NCI-H1092 (cell line): Measurements from ENCODE around the gene UCHL3.
A peak's percentile ranks its signal among the peaks of the same experiment; 100 is the strongest.

Source experiments
- DNase-seq: peaks from one replicate; lab custom pipeline; 2025; lab: John Stamatoyannopoulos, UW

Gene UCHL3

DNA sequence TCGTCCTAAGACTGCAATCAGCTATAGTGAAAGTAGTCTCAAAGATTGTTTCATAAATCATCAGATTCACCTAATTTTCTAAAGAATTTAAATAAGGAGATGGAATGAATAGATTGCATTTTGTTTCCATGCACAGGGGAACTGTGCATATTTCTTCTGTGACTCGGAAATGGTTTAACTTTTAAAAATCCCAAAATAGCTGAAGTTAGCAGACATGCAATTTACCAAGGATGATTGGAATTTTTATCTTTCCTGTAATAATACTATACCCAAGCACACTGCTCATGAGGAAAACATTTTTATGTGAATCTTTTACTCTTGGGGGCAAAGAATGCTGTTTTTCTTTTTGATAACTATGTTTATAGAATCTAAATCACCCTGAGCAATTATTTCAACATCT, 71.6 kb downstream of the UCHL3 start:
- DNase-seq = no peak

DNA sequence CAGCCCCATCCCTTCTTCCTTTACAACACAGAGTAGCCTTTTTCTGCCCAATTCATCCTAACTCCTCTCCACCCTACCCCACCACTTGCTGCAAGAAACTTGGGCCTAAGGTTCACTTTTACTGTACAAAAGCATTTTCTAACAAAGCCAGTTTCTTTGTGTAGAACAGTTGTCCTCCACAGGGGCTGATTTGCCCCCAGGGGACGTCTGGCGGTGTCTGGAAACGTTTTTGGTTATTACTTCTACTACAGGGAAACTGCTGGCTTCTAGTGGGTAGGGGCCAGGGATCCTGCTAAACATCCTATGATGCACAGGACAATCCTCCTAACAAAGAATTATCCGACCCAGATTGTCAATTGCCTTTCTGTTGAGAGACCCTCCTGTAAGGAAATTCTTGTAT, 79.2 kb downstream of the UCHL3 start:
- DNase-seq = no peak

GRCh38 chr13:75633285-75633684, 83.7 kb downstream of the UCHL3 start:
- no peak for DNase-seq

- no peak for DNase-seq
Observed at GRCh38 chr13:75635101-75635827, 85.7 kb downstream of the UCHL3 start.

DNA sequence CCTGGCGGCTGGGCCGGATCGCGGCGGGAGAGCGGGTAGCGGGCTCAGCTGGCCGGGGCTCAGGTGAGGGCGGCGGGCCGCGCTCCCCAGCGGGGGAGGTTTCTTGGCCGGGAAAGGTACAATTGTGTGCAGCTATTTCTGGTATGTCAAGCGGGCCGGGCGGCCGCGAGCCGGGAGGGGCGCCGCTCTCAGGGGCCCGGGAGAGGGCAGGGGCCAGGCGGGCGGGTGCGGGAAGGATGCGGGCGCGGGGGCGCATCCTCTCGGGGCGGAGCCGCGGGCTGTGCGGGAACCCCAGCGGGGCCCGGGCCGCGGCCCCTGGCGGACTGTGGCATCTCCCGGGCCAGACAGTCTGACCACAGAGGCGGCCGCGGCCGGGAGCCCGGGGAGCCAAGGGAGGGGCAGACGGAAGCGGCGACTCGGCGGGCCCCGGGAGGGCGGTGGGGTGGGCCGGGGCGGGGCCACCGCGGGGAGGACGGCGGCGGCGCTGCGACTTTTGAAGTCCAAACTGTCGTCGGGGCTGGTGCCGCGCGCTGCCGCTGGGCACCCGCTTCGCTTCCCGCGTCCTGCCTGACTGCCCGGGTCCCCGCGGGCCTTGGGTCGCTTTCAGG, 86.3 kb downstream of the UCHL3 start, which contains the start of gene LMO7:
Gene LMO7 (plus strand): TSS at position 503 of the 608 bp plus-strand sequence. CDS start 328 bp downstream, outside the sequence.
- DNase-seq = peak; percentile 51

- peak; percentile 51 for DNase-seq
Observed at GRCh38 chr13:75636436-75637180, 87.0 kb downstream of the UCHL3 start.

DNA sequence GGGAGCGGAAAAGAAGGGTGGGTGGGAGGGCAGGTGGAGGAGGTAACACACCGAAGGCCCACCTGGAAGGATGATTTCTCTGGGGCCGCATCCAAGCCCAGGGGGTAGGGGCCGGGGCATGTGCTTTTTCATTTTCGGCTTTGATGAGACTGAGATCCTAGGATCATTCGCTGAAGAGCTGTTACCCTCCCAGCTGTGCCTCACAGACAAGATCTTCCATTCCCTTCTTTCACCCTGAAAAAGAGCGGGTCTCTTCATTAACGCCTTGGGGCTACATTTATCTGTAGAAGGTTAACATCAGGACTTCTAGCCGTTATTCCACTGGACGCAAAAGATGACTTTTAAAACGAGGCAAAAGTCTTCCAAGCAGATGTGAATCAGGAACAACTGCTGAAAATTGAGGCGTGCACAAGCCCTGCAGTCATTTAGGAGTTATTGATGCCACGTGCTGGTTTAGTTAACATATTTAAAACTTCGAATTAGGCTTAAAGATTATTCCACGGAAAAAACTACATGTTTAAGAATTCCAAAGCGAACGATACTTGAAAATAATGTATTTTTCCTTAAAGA, 87.7 kb downstream of the UCHL3 start:
- no peak for DNase-seq

DNA sequence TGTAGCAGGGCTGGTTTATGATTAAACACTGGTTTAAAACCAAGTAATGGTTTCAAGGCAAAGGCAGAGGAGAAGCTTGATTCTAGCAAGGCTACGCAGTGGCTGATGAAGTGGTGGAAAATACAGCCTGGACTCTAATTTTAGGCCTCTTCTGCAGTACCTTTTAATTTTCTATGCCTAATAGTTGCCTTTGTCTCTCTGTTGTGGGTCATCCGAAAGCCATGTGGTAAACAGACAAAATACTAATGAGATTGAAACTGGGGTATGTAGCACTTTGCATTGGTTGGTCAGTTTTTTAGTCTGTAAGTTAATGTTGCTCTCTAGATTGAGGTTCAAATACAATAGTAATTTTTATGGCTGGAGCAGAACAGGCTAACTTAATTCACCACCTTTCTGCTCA, 89.9 kb downstream of the UCHL3 start:
- DNase-seq = no peak

GRCh38 chr13:75641026-75641425, 91.4 kb downstream of the UCHL3 start:
- DNase-seq = no peak

GRCh38 chr13:75643182-75643581, 93.6 kb downstream of the UCHL3 start:
- no peak for DNase-seq

DNA sequence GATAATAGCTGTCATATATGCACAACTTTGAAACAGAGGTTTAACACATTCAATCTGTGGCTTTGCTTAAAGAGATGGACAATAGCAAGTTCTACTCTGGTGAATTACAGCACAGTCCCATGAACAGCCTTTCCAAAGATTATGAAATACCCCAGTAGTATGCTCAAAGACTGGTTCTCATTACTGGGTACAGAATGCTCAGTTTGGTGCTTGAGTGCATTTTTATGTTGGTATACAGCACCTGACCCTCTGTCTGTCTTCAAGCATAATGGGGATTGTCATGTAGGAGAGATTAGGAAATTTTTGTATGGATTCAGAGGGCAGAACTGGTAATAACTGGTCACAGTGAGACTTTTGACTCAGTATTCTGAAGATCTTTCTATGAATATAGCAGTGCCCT, 94.1 kb downstream of the UCHL3 start:
- DNase-seq = no peak

- no peak for DNase-seq
Observed at GRCh38 chr13:75645141-75645540, 95.5 kb downstream of the UCHL3 start.

DNA sequence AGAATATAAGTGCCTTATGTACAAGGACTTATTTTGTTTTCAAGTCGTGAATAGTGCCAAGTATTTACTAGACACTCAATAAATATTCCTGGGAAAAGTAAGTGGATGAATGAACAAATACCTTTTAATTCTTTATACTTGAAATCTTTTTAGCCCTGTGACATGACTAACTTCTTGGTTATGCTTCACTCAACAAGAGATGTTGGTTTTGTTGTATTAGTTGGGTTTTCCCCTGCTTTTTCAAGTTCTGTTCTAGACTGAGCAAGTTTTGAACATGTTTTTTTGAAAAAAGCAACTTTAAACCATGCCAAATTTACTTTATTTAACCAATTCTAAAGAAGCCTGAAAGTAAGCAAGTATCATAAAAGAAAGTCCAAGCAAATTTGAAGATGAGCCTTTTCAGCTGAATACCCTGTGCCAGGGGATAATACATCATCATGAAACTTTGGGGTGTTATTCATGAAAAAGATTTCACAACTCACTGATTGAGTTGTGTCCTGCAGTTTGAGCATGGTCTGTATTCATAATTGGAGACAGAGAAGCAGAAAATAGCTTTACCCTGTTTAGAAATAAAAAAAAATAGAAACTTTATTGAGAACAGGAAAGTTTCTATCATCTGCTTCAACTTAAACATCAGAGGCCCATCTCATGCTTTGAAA, 97.7 kb downstream of the UCHL3 start:
- DNase-seq = no peak

DNA sequence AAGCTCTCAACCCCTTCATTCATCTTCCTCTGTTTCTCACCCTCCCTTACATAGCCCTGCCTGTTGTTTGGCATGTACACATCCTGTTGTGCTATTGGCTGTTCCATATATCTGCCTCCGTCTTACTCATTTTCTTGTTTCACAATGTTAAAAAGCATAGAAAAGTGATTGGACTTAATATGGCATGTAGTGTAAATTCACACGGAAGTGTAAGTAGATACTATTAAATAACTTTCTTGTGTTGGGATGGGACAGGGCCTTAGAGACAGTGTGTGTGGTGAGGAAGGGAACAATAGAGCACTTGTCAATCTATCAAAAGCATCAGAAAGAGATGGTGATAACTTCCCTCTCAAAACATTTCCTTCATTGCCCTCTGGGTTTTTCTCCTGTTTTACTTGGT, 98.9 kb downstream of the UCHL3 start:
- no peak for DNase-seq

GRCh38 chr13:75651013-75651412, 101.4 kb downstream of the UCHL3 start:
- DNase-seq = no peak

GRCh38 chr13:75652726-75653125, 103.1 kb downstream of the UCHL3 start:
- DNase-seq = no peak
